GM12801 (cell line): ENCODE results near the gene PDZD8.

Experiments used
- TF ChIP-seq, protein P1 (sequence below): IDR thresholded peaks from one replicate; pipeline ENCODE4 v1.5.1; 2011; ENCODE audit warnings: control low read depth; ENCODE audit not compliant: insufficient read length; ENCODE audit errors: extremely low read depth

PDZD8 gene

DNA sequence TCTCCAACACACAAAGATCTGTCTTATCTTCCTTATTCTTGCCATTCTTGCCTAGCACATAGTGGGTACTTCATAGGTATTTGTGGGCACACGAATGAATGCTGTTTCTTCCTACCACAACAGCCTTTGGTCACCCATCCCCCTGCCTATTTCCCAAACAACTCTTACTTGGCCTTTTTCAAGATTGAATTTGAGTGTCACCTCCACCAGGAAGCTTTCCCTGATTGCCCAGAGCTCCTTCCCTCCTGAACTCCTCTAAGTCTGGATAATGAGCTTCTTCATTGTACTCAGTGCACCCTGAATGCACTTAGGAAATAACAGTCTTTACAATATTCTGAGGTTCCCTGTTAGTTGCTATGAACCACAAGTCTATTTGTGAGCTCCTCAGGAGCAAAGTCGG is 11.6 kb upstream of the PDZD8 start:
- TF ChIP-seq, protein P1, sequence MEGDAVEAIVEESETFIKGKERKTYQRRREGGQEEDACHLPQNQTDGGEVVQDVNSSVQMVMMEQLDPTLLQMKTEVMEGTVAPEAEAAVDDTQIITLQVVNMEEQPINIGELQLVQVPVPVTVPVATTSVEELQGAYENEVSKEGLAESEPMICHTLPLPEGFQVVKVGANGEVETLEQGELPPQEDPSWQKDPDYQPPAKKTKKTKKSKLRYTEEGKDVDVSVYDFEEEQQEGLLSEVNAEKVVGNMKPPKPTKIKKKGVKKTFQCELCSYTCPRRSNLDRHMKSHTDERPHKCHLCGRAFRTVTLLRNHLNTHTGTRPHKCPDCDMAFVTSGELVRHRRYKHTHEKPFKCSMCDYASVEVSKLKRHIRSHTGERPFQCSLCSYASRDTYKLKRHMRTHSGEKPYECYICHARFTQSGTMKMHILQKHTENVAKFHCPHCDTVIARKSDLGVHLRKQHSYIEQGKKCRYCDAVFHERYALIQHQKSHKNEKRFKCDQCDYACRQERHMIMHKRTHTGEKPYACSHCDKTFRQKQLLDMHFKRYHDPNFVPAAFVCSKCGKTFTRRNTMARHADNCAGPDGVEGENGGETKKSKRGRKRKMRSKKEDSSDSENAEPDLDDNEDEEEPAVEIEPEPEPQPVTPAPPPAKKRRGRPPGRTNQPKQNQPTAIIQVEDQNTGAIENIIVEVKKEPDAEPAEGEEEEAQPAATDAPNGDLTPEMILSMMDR, result no peak

DNA sequence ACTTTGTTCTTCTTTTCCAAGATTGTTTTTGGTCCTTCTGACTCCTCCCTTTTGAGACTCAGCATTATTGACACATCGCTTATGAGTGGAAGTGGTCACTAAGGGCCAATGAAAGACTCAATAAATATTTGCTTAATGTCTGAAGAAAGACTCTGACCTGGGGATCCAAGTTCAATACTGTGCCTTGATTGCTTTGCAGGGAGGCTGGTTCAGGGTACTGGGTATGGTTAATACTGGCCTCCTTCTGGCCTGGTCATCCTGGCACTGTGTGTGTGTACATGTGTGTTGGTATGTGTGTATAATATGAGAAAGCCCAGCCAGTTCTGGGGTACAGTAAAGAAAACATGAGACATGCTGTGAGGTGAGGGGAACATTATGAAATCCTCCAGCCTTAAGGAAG is 7.6 kb upstream of the PDZD8 start:
- TF ChIP-seq, protein P1, result no peak

DNA sequence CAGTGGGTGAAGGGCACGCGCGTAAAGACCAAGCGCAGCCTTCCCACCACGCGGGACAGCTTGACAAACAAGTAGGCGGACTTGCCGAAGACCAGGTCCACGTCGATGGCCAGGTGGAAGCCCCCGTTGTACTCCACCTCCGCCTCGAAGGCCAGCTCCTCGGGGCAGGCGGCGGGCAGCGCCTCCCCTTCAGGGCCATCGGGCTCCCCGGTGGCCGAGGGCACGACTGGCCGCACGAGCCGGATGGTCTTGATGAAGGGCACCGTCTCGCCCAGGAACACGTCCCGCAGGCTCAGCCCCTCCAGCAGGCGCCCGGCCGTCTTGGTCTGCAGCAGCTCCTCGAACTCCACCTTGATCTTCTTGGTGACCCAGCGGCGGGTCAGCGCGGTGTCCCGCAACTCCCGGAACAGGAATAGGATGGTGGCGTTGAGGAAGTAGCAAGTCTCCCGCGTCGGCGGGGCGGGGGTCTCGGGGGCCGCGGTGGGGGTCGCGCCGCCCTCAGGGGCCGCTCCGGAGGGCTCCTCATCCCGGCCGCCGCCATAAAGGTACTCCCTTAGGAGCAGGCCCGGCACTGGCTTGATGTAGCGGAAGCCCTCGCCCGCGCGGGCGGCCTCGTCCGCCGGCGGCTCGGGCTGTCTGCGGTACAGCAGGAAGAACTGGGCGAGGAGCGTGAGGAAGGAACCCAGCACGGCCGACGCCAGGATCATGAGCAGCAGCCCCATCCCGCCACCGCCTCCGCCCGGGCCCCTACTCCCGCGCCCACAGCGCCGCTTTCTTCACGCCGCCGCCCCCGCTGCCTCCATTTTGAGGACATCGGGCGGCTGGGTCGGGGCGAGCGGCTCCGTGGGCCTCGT is 507 bp downstream of the PDZD8 start:
- TF ChIP-seq, protein P1, result no peak

DNA sequence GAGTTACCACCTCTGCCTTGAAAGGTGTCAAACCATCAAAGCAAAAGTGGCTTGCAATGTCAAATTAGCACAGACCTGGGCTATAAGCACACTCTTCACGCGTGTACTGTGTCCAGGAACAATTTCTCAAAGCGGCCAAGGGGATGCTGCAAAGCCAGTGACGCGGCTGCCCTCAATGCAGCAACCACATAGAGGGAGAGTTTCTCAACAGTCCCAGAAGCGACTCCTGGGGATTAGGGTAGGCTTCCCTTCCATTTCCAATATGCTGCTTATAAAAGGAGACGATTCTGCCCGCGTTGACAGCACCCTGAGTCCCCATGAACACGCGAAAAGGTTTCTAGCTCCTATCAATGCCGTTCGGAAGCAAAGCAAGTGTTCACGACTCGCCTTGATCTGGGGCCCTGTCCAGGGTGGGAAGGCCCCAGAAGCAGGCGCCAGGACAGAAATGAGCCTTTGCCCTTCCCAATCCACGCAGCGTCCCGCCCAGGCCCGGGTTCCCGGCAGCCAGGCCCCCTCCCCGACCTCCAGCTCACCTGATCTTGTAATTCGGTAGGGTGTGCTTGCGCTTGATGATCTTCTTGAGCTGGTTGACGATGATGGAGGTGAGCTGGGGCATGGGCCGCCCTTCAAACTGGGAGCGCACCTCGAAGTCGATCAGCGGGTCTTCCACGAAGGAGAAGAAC is 1.3 kb downstream of the PDZD8 start:
- TF ChIP-seq, protein P1, result no peak

DNA sequence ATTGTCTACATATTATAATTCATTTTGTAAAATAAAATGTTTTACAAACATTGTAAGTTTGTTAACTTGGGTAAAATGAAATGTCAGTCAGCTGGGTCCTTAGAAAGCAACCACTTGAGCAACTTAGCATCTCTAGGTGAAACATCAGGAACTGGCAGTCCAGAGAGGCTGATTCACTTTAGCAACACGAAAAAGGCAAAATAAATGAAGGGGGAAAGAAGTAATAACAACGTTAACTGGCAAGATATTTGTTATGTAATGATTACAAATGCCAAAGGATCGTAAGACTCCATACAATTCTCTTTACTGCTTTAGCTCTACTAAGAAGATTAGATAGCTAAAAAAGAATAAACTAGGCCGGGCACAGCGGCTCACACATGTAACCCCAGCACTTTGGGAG is 5.0 kb downstream of the PDZD8 start:
- TF ChIP-seq, protein P1, result no peak

DNA sequence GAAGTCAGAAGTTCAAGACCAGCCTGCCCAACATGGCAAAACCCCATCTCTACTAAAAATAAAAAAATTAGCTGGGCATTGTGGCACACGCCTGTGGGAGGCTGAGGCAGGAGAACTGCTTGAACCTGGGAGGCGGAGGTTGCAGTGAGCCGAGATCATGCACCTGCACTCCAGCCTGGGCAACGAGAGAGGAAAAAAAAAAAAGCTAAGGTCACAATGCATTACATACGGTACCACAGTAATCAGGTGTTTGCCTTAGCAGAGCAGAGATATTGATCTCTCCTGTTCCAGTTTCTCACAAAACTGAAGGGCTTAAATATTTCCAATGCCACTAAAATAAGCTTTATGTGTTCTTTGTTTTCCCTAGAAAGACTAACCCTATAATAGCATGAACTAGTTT is 7.5 kb downstream of the PDZD8 start:
- TF ChIP-seq, protein P1, result no peak

DNA sequence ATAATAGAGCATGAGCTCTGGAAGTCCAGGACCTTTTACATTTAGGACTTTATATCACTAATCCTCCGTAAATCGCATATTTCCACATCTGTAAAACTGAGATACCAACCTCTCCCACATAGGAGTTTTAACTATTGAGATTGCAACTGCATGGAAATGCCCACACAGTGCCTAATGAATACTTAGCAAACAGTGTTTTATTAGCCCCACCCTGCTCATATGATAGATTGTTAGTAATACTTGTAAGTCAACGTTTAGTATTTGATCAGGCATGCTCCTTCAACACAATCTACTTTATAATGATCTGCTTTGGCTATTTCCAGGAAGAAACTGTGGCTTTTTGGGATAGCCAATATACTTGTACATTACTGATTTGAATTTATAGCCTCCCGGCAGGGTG is 8.5 kb downstream of the PDZD8 start:
- TF ChIP-seq, protein P1, result no peak
